A673 (cell line): ENCODE data around the gene KLHL18. TPM values are rescaled to one million over a fixed set of nuclear protein-coding genes. Genes with fewer than 3 reads are reported as not detected.

Source experiments
- BruUV-seq: library from RNA; stranded (reverse); fragments of 400-500 nt; replicated peaks from 2 replicates; lab custom pipeline; 2021; lab: Mats Ljungman, UMichigan
- CTCF ChIA-PET: fragments of 300-600 bp; sonication (Branson Sonifier 250); formaldehyde crosslinking; loops from one replicate; lab custom pipeline; 2022; ENCODE audit warnings: antibody characterized with exemption; lab: Charles Lee
- POLR2A ChIA-PET: fragments of 300-600 bp; sonication (Branson Sonifier 250); formaldehyde crosslinking; loops from one replicate; lab custom pipeline; 2022; ENCODE audit warnings: antibody characterized with exemption; ENCODE audit not compliant: low non-redundant PET; lab: Charles Lee
- DNase-seq: peaks from one replicate; pipeline ENCODE4 v3.0.0-alpha.2; 2015; ENCODE audit warnings: low spot score
- H3K27ac ChIP-seq: fragments of 200-600 bp; sonication (generic); 2 replicates; pipeline ENCODE4 v1.5.1; 2016; ENCODE audit warnings: mixed run types, low read depth, mild to moderate bottlenecking, mixed read lengths, antibody characterized with exemption, low read length; ENCODE audit not compliant: poor library complexity, severe bottlenecking
- H3K27me3 ChIP-seq: fragments of 200-600 bp; sonication (generic); replicated peaks from 2 replicates; pipeline ENCODE4 v1.6.1; 2017; ENCODE audit warnings: mixed run types, low read depth, mild to moderate bottlenecking, mixed read lengths, antibody characterized with exemption, low read length; ENCODE audit not compliant: insufficient read depth, poor library complexity
- H3K36me3 ChIP-seq: fragments of 200-600 bp; sonication (generic); 2 replicates; pipeline ENCODE4 v1.6.1; 2016; ENCODE audit warnings: mixed run types, mild to moderate bottlenecking, mixed read lengths, antibody characterized with exemption, low read length; ENCODE audit not compliant: insufficient read depth, poor library complexity, severe bottlenecking
- H3K4me1 ChIP-seq: fragments of 200-600 bp; sonication (generic); 2 replicates; pipeline ENCODE4 v1.6.1; 2017; ENCODE audit warnings: mixed run types, mild to moderate bottlenecking, mixed read lengths, antibody characterized with exemption, low read length; ENCODE audit not compliant: insufficient read depth, poor library complexity, severe bottlenecking
- H3K4me3 ChIP-seq: fragments of 200-600 bp; sonication (generic); 2 replicates; pipeline ENCODE4 v1.5.1; 2016; ENCODE audit warnings: low read depth, mixed run types, mild to moderate bottlenecking, mixed read lengths, low read length; ENCODE audit not compliant: poor library complexity, severe bottlenecking
- H3K9me3 ChIP-seq: fragments of 200-600 bp; sonication (generic); 2 replicates; pipeline ENCODE4 v1.6.1; 2016; ENCODE audit warnings: mixed run types, low read depth, mild to moderate bottlenecking, mixed read lengths, antibody characterized with exemption, low read length; ENCODE audit not compliant: poor library complexity, severe bottlenecking
- EZH2 ChIP-seq: fragments of 200-600 bp; sonication (generic); IDR thresholded peaks from 2 replicates; pipeline ENCODE4 v1.6.1; 2017; ENCODE audit warnings: borderline replicate concordance, low read depth, mild to moderate bottlenecking, mixed read lengths, antibody characterized with exemption, low read length; ENCODE audit not compliant: poor library complexity, severe bottlenecking
- intact Hi-C: fragments of 100-400 bp; cut with micrococcal nuclease; formaldehyde crosslinking; loops from one replicate; pipeline ENCODE4 v1.10.0; 2022; ENCODE audit not compliant: unreplicated experiment
- total RNA-seq: library from RNA; stranded (reverse); gene quantifications from 2 replicates; pipeline ENCODE4 v1.2.3, GENCODE V29; 2021
- TF ChIP-seq, protein P1 (sequence below): fragments of 300-800, 200-600 bp; sonication (generic); conservative IDR thresholded peaks from 2 replicates; pipeline ENCODE4 v1.5.1; 2017; ENCODE audit warnings: low read depth, mild to moderate bottlenecking, antibody characterized with exemption, low read length, moderate library complexity, mixed read lengths

KLHL18 gene
- total RNA-seq, 1 experiment from 2014 or later: 22.6 TPM

DNA sequence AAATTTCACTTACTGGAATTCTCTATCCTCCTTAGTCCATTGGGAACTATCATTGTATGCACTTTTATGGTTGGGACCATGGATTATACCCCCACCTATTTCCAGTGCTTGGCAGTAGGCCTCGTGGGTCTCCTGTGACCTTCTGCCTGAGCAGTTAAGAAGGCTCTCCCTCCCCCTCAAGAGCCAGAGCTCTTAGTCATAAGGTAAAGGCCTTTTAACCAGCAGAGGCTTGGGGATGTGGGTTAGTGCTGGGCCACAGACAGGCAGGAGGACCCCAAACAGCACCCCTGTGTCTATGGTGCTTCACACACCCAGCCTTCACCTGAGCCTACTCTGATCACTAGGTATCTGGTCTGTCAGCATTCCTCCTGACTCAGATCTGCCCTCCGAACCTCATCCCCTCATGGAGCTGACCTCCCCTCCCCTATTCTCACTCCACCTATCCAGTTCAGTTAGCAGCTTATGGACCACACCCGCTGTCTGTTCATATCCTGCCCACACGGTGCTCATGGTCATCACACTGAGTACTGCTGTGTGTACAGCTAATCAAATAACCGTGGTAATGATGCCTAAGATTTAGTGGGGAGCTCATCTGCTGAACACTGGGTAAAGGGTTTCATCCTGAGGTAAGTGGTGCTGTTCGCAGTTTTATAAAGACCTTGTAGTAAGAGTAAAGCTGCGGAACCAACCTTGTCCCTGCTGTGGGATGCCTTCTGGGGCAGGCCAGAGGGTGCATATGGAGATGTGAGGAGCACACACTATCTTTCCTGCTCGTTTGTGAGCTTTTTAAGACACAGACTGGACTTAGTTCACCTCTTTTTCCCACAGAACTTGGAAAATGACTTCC is 40.9 kb downstream of the KLHL18 start:
- no TSS peak for BruUV-seq
- Histone ChIP-seq H3K4me1 (no peaks in the 10 kb centered on the region), H3K36me3 (no peaks in the 10 kb centered on the region), H3K9me3 (no peaks in the 10 kb centered on the region), H3K4me3 (no peak overlapping the region), H3K27ac (no peak overlapping the region), H3K27me3 (no peaks in the 10 kb centered on the region)
- TF ChIP-seq EZH2: no peak
- TF ChIP-seq, protein P1, sequence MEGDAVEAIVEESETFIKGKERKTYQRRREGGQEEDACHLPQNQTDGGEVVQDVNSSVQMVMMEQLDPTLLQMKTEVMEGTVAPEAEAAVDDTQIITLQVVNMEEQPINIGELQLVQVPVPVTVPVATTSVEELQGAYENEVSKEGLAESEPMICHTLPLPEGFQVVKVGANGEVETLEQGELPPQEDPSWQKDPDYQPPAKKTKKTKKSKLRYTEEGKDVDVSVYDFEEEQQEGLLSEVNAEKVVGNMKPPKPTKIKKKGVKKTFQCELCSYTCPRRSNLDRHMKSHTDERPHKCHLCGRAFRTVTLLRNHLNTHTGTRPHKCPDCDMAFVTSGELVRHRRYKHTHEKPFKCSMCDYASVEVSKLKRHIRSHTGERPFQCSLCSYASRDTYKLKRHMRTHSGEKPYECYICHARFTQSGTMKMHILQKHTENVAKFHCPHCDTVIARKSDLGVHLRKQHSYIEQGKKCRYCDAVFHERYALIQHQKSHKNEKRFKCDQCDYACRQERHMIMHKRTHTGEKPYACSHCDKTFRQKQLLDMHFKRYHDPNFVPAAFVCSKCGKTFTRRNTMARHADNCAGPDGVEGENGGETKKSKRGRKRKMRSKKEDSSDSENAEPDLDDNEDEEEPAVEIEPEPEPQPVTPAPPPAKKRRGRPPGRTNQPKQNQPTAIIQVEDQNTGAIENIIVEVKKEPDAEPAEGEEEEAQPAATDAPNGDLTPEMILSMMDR: no peak
- CTCF ChIA-PET: interaction anchor here (0.6 kb wide), 1 partner anchor 215 kb away, joined by 5 read pairs; no protein-coding TSS in a partner anchor
- intact Hi-C loops: loop anchor here (2.0 kb wide), 1 partner anchor 401 kb away; no protein-coding TSS in a partner anchor
- POLR2A ChIA-PET: interaction anchor here (0.6 kb wide), 1 partner anchor 347 kb away, joined by 8 read pairs; no protein-coding TSS in a partner anchor
- no peak for DNase-seq

DNA sequence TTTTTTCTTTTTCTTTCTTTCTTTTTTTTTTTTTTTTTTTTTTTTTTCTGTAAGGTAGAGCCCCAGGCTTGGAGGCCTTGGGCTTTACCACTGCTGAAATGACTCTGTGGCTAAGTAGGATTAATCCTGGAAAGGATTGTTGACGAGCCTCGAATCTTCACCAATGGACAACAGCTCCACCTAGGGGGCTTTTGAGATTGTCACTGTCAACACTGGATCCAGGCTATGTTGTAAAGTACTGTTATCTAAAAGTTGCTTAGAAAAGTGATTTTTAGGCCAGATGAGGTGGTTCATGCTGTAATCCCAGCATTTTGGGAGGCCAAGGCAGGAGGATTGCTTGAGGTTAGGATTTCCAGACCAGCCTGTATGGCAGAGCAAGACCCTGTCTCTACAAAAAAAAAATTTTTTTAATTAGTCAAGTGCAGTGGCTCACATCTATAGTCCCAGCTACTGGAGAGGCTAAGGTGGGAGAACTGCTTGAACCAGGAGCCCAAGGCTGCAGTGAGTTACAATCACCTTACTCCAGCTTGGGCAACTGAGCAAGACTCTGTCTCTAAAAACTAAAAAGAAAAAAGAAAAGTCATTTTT is 41.6 kb downstream of the KLHL18 start:
- Histone ChIP-seq H3K36me3 (no peaks in the 10 kb centered on the region), H3K4me1 (no peaks in the 10 kb centered on the region), H3K27ac (no peak overlapping the region), H3K4me3 (no peak overlapping the region), H3K9me3 (no peaks in the 10 kb centered on the region), H3K27me3 (no peaks in the 10 kb centered on the region)
- ChIA-PET POLR2A (interaction anchor here (0.6 kb wide), 1 partner anchor 347 kb away, joined by 8 read pairs; no protein-coding TSS in a partner anchor), CTCF (interaction anchor here (0.6 kb wide), 1 partner anchor 215 kb away, joined by 5 read pairs; no protein-coding TSS in a partner anchor)
- intact Hi-C loops: loop anchor here (2.0 kb wide), 1 partner anchor 402 kb away; no protein-coding TSS in a partner anchor
- BruUV-seq: no TSS peak
- peak; percentile 76 for DNase-seq
- TF ChIP-seq, protein P1: peak; percentile 57
- no peak for TF ChIP-seq EZH2

DNA sequence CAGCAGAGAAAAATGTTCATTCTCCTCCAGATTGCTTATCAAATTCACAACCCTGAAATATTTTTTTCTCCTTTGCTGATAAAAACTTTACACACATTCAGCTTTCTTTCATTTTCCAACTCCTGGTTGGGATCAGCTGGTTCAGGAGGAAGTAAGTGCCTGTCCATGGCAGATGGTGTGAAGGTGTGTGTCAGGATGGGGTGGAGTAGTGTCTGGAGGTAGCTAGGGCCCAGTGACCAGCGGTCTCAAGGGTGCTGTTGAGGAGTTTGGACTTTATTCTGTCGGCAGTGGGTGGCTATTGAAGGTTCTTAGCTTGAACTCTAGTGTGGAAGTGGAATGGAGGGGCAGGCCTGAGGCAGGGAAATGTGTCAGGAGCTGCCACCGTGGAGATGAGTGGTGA is 51.2 kb downstream of the KLHL18 start:
- POLR2A ChIA-PET: no interaction called here
- no peak for DNase-seq
- H3K27ac ChIP-seq: no peak overlapping the region
- CTCF ChIA-PET: no interaction called here
- H3K9me3 ChIP-seq: no peaks in the 10 kb centered on the region
- H3K4me1 ChIP-seq: no peaks in the 10 kb centered on the region
- H3K27me3 ChIP-seq: no peaks in the 10 kb centered on the region
- H3K36me3 ChIP-seq: peaks cover 9% of the 10 kb centered on the region
- H3K4me3 ChIP-seq: no peak overlapping the region
- no TSS peak for BruUV-seq
- no peak for TF ChIP-seq EZH2
- TF ChIP-seq, protein P1: no peak
- intact Hi-C loops: no loop called here
